ENCODE results near the gene CRIP3.
"Not testable (repeated sequence)": the region's sequence is repeated elsewhere in the genome, so short reads cannot be mapped to it uniquely, and the experiment has no call there.

CRIP3 gene

GRCh38 chr6:43308101-43308989, at the start of gene CRIP3:
TSS of gene CRIP3 (minus strand) at chr6:43308826. CDS start at chr6:43308792, 34 bp downstream.
- no peak within 1 kb of the TSS for H3K27ac ChIP-seq
- H3K4me3 ChIP-seq = peak within 1 kb of the TSS in 6 of 7 experiments; percentile 17 to 29 (median 24)

GRCh38 chr6:43355862-43356590, 47.4 kb upstream of the CRIP3 start:
- Histone ChIP-seq H3K4me3 (no peak overlapping the region), H3K27ac (no peak overlapping the region)

GRCh38 chr6:43351951-43352350, 43.3 kb upstream of the CRIP3 start:
- not testable (repeated sequence) for H3K27ac ChIP-seq, H3K4me3 ChIP-seq

GRCh38 chr6:43347444-43347843, 38.8 kb upstream of the CRIP3 start:
- no peak overlapping the region for H3K27ac ChIP-seq
- H3K4me3 ChIP-seq = no peak overlapping the region

GRCh38 chr6:43347021-43347420, 38.4 kb upstream of the CRIP3 start:
- no peak overlapping the region for H3K27ac ChIP-seq
- H3K4me3 ChIP-seq = no peak overlapping the region

- not testable (repeated sequence) for H3K4me3 ChIP-seq, H3K27ac ChIP-seq
These were observed 37.6 kb upstream of the CRIP3 start for GRCh38 chr6:43346243-43346642.

GRCh38 chr6:43339168-43339567, 30.5 kb upstream of the CRIP3 start:
- Histone ChIP-seq H3K4me3 (no peak overlapping the region), H3K27ac (no peak overlapping the region)

- Histone ChIP-seq H3K4me3 (no peak overlapping the region), H3K27ac (no peak overlapping the region)
These were observed 29.6 kb upstream of the CRIP3 start for GRCh38 chr6:43338243-43338642.

GRCh38 chr6:43336382-43336781, 27.8 kb upstream of the CRIP3 start:
- no peak overlapping the region for H3K4me3 ChIP-seq
- H3K27ac ChIP-seq = no peak overlapping the region

GRCh38 chr6:43335469-43335868, 26.8 kb upstream of the CRIP3 start:
- Histone ChIP-seq H3K4me3 (no peak overlapping the region), H3K27ac (no peak overlapping the region)

GRCh38 chr6:43334466-43335095, 26.0 kb upstream of the CRIP3 start:
- Histone ChIP-seq H3K4me3 (no peak overlapping the region), H3K27ac (no peak overlapping the region)

- H3K27ac ChIP-seq = no peak overlapping the region
- H3K4me3 ChIP-seq = no peak overlapping the region
These were observed 23.3 kb upstream of the CRIP3 start for GRCh38 chr6:43331891-43332290.

GRCh38 chr6:43331470-43331869, 22.8 kb upstream of the CRIP3 start:
- H3K4me3 ChIP-seq = no peak overlapping the region
- no peak overlapping the region for H3K27ac ChIP-seq

GRCh38 chr6:43328528-43328927, 19.9 kb upstream of the CRIP3 start:
- Histone ChIP-seq H3K4me3 (no peak overlapping the region), H3K27ac (no peak overlapping the region)

- no peak overlapping the region for H3K4me3 ChIP-seq
- H3K27ac ChIP-seq = no peak overlapping the region
These were observed 17.2 kb upstream of the CRIP3 start for GRCh38 chr6:43325876-43326275.

GRCh38 chr6:43318011-43318410, 9.4 kb upstream of the CRIP3 start:
- no peak overlapping the region for H3K4me3 ChIP-seq
- no peak overlapping the region for H3K27ac ChIP-seq

- Histone ChIP-seq H3K27ac (no peak overlapping the region), H3K4me3 (no peak overlapping the region)
These were observed 5.2 kb upstream of the CRIP3 start for GRCh38 chr6:43313813-43314212.

GRCh38 chr6:43311666-43312065, 3.0 kb upstream of the CRIP3 start:
- H3K4me3 ChIP-seq = no peak overlapping the region
- H3K27ac ChIP-seq = no peak overlapping the region

- no peak overlapping the region for H3K4me3 ChIP-seq
- H3K27ac ChIP-seq = no peak overlapping the region
These were observed 2.0 kb upstream of the CRIP3 start for GRCh38 chr6:43310624-43311023.

GRCh38 chr6:43310134-43310533, 1.5 kb upstream of the CRIP3 start:
- Histone ChIP-seq H3K4me3 (no peak overlapping the region), H3K27ac (no peak overlapping the region)

All from skin epidermis (tissue), 12 donors.